Measurements from ENCODE around the gene SNRPB.
"Not testable (repeated sequence)": the region's sequence is repeated elsewhere in the genome, so short reads cannot be mapped to it uniquely, and the experiment has no call there.

The SNRPB gene

GRCh38 chr20:2470423-2471193 lies at the start of gene SNRPB:
Gene SNRPB (minus strand): TSS chr20:2470789. CDS start chr20:2470690, 99 bp downstream.
- peak; percentile 94 for DNase-seq (ENCODE audit: low read depth)

DNA sequence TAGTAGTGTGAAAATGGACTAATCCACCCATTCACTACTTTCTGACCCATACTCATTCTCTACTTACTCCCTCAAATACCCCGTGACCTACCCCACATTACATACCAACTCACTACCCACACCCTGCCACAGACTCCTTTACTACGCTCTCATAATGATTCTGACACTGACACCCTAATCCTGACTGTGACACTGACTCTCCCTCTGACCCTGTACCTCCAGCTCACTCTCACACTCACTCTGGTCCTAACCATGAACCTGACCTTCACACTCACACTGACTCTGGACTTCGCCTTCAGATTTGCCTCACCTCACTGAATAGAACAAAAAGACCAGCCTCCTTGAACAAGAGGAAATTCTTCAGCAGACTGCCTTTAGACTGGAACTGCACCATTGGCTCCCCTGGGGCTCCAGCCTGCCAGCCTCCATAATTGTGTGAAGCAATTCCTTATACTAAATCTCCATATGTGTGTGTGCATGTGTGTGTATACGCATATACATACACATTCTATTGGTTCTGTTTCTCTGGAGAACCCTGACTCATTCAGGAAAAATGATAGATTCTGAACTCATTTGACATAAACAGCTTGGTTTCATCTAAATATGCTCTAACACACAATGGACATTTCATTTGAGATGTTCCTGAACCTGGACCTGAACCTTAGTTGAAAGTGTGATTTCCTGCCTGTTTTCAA lies 48.7 kb upstream of the SNRPB start:
- DNase-seq (ENCODE audit: low read depth) = no peak

DNA sequence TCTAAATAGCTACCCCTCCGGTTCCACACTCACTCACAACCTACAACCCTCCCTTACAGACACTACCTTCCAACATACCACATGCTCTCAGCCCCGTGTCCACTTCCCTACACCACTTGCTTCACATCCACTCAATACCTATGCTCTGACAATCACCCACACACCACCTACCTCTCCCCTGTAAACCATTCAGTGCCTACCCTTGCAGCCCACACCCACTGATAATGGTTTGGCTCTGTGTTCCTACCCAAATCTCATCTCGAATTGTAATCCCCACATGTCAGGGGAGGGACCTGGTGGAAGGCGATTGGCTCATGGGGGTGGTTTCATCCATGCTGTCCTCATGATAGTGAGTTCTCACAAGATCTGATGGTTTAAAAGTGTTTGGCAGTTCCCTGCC lies 48.0 kb upstream of the SNRPB start:
- DNase-seq (ENCODE audit: low read depth) = no peak

GRCh38 chr20:2518096-2518495 lies 47.5 kb upstream of the SNRPB start:
- DNase-seq (ENCODE audit: low read depth) = no peak

- no peak for DNase-seq (ENCODE audit: low read depth)
These were observed 45.8 kb upstream of the SNRPB start for GRCh38 chr20:2516399-2516798.

DNA sequence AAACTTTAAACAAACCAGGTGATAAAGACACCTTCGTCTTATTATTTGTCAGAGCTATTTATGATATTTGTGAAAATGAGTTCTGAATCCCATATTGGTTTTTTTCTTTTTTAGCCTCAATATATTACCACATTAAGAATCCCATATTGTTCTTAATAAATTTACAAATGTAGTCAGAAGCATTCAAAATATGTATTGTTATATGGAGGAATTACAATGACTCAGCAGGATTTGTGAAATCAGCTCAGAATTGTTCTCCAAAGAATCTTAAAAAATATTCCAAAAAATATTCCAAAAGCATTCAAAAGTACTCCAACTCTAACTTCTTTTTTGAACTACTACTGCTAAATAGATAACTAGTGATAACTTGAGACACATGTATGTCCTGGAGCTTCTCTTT lies 44.6 kb upstream of the SNRPB start:
- DNase-seq (ENCODE audit: low read depth) = no peak

DNA sequence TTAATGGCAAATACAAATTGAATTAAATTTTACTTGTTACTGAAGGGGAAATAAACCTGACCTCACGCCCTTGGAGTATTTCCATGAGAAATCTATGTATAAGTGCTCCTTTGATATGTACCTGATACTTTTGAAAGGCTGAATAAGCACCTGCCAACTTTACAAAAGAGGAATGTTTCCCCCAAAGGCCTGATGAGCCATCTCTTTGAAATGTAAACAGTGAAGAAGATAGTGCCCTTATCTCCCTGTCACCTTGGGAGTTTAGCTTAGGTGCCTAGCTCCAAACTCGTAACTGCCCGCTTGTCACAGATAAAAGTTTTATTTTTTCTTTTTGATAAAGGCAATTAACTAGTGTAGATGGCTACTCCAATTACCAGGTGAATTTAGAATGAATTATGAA lies 39.2 kb upstream of the SNRPB start:
- no peak for DNase-seq (ENCODE audit: low read depth)

DNA sequence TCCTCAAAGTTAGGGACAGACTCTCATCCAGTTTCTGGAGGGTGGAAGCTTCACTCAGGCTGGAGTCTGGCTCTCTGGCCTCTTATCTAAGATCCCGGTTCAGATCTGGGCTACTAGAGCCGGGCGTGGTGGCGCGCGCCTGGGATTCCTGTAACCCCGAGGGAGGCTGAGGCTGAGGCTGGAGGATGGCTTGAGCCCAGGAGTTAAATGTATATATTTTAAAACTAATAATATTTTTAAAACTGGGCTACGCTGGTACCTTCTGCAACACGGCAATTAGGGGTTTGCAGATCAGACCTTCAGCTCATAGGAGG lies 38.8 kb upstream of the SNRPB start:
- DNase-seq (ENCODE audit: low read depth) = no peak

DNA sequence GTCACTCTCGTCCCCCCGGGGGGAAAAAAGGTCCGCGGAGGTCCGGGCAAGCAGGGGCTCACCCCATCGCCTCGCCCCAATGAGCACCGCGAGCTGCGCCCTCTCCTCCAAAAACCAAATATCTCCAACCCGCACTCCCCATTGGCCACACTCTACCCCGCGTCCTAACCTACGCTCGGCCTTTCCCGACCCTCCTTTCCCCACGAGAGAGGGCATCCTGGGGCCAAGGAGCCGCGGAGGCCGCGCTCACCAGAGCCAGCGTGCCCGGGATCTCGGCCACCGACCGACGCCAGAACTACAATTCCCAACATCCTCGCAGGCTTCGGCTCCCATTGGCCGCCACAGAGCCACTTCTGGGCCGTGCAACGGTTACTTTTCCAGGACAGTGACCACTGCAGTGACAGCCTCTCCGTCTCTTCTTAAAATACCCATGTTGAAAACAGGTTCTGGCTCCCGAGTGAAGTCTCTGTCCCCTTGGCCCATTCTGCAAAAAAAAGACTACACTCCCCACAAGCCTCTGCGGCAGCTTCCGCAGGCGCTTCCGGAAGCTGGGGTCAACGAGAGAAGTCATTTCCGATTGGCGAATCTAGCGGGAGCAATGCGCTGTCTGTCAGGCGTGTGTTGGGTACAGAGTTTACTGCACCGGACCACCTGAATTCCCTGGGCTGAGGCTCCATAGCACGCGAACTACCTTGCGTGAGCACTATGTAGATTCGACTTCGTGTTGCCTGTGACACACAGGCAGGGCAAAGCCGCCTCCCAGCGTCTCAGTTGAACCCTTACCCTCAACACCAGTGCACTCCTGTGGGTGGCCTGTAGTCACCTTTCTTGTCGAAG lies 38.3 kb upstream of the SNRPB start, which contains the start of gene ZNF343:
ZNF343 (minus strand) TSS at position 285 of the 837 bp plus-strand sequence. CDS start 15,020 bp downstream, outside the sequence.
- DNase-seq (ENCODE audit: low read depth) = peak; percentile 66

- DNase-seq (ENCODE audit: low read depth) = no peak
These were observed 37.5 kb upstream of the SNRPB start for GRCh38 chr20:2507875-2508630.

DNA sequence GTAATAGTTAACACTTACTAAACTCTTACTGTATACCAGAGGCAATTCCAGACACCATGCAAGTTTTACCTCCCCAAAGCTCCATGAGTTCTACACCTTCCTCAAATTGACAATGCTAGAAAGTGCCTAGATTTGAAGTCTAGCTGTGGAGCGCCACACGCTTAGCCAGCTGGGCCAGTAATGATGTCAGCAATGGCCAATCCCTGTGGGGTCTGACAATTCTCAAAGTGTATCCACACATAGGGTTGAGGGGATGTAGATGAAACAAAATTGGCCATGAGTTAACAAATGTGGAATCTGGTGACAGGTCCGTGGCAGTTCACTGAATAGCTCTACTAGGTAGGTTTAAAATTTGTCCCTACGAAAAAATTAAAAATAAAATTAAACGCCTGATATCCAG lies 36.9 kb upstream of the SNRPB start:
- DNase-seq (ENCODE audit: low read depth) = no peak

DNA sequence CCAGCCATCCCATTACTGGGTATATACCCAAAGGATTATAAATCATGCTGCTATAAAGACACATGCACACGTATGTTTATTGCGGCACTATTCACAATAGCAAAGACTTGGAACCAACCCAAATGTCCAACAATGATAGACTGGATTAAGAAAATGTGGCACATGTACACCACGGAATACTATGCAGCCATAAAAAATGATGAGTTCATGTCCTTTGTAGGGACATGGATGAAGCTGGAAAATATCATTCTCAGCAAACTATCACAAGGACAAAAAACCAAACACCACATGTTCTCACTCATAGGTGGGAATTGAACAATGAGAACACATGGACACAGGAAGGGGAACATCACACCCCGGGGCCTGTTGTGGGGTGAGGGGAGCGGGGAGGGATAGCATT lies 35.8 kb upstream of the SNRPB start:
- DNase-seq (ENCODE audit: low read depth) = not testable (repeated sequence)

DNA sequence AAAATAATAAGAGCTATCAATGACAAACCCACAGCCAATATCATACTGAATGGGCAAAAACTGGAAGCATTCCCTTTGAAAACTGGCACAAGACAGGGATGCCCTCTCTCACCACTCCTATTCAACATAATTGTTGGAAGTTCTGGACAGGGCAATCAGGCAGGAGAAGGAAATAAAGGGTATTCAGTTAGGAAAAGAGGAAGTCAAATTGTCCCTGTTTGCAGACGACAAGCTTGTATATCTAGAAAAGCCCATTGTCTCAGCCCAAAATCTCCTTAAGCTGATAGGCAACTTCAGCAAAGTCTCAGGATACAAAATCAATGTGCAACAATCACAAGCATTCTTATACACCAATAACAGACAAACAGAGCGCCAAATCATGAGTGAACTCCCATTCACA lies 34.2 kb upstream of the SNRPB start:
- not testable (repeated sequence) for DNase-seq (ENCODE audit: low read depth)

GRCh38 chr20:2502808-2503384 lies 32.3 kb upstream of the SNRPB start:
- DNase-seq (ENCODE audit: low read depth) = not testable (repeated sequence)

- no peak for DNase-seq (ENCODE audit: low read depth)
These were observed 15.1 kb upstream of the SNRPB start for GRCh38 chr20:2485661-2486060.

DNA sequence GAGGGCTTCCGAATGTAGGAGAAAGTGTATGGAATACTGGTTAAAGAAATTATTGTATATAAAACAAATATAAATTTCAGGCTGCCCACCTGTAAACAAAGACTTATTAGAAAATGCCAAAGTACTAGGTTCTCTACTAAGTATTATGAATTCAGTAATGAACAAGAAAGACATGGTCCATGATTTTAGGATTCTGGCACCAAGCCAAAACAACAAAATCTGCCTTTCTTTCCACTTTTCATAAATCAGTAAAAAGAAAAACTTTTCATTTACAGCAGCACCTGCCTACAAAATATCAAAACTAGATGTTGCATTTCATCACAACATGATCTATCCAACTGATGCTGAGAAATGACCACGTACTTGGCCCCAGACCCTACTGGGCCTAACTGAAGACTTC lies 14.5 kb upstream of the SNRPB start:
- DNase-seq (ENCODE audit: low read depth) = no peak

DNA sequence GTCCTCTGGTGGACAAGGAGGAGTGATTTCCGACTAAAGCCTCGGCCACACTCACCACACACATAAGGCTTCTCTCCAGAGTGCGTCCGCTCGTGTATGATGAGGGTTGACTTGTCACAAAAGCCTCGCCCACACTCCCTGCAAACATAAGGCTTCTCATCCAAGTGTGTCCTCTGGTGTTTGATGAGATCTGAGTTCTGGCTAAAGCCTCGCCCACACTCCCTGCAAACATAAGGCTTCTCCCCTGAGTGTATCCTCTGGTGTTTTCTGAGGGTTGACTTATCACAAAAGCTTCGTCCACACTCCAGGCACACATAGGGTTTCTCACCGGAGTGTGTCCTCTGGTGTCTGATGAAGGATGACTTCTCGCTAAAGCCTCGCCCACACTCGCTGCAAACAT lies 12.9 kb upstream of the SNRPB start:
- no peak for DNase-seq (ENCODE audit: low read depth)

- no peak for DNase-seq (ENCODE audit: low read depth)
These were observed 9.8 kb upstream of the SNRPB start for GRCh38 chr20:2480381-2480780.

GRCh38 chr20:2476742-2477615 lies 6.4 kb upstream of the SNRPB start:
- no peak for DNase-seq (ENCODE audit: low read depth)

DNA sequence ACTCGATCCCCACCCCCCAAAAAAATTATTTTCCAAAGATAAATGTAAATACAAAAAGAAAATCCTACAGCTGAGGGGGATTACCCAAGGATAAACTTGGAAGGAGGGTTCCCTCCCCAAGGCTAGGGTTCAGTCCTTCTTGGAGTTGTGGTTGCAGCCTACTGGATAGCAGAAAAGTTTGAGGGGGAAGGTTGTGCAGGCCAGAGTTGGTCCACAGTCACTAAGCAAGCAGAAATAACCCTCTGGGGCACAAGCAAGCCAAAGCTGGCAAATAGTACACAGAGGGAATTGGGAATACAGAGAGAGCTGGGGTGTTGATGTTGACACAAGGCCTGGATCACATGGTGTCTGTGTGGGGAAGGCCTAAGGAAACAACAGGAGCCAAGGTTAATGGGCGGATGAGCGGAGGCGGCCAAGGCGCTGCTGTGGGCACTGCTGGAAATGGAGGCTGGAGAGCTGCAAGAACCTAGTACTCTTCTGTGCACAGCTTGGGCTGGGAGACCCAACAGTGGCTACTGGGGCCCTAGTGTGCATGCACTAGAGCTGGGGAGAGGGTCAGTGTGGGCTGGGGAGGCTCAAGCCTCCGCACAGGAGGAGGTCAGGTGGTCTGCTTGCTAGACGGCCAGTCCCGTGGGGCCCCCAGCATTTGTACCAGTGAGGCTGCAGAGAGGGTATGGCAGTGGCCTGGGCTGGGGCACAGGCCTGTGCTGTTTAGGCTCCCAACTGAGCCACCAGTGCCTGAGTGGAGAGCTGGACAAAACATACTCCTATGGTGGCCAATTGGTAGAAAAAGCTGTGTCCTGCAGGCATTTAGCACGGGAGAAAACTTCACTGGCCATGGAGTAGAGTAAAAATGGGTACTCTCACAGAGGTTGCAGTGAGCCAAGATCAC lies 5.5 kb upstream of the SNRPB start:
- no peak for DNase-seq (ENCODE audit: low read depth)
